ENCODE measurements around the gene TEKTIP1. TPM values are rescaled to one million over a fixed set of nuclear protein-coding genes. Genes with fewer than 3 reads are reported as not detected.
A peak's percentile ranks its signal among the peaks of the same experiment; 100 is the strongest.

The TEKTIP1 gene
- total and polyA plus RNA-seq, 12 donors = 0.09 to 1.3 (median 0.79) TPM; not detected in 1

DNA sequence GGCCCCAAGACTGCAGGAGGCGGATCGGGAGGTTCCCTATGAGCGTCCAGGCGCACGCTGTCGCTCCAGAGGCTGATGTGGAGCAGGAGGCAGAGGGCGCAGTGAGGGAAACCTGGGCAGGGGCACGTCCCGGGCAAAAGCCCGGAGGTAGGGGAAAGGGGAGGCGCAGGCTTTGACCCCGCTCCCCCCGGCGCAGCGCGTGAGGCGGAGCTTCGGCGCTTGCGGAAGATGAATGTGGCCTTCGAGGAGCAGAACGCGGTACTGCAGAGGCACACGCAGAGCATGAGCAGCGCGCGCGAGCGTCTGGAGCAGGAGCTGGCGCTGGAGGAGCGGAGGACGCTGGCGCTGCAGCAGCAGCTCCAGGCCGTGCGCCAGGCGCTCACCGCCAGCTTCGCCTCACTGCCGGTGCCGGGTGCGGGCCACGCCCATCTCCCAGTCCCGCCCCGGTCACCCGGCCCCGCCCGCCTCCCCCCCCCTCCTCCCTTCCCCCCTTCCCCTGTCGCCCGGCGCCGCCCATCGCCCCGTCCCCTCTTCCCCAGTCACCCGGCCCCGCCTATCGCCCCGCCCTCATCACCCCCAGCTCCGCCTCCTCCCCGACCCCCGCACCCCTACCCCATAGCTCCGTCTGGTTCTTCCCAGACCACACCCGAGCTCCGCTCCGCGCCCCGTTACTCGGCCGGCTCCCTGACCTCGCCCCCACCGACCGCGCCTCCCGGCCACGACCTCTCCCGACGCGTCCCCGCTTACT lies 37.9 kb downstream of the TEKTIP1 start:
- Histone ChIP-seq H3K4me3 (peak overlapping the region in 9 of 10 donors; percentile 7 to 53 (median 37)), H3K27me3 (no peaks in the 10 kb centered on the region), H3K36me3 (peaks cover 0 to 13% (median 0%) of the 10 kb centered on the region in 9 donors), H3K4me1 (peaks cover 10 to 38% (median 24%) of the 10 kb centered on the region in 9 donors), H3K27ac (peak overlapping the region in 2 of 10 donors; percentile 21 to 52), H3K9me3 (no peaks in the 10 kb centered on the region)
- ATAC-seq (peak in 5 of 8 donors; percentile 5 to 16 (median 6)), DNase-seq (peak; percentile 40 to 71)
- 20 to 52% methylated on average over 51 to 71 of the region's 78 CpGs for WGBS, 2 donors
- TF ChIP-seq, protein P1, sequence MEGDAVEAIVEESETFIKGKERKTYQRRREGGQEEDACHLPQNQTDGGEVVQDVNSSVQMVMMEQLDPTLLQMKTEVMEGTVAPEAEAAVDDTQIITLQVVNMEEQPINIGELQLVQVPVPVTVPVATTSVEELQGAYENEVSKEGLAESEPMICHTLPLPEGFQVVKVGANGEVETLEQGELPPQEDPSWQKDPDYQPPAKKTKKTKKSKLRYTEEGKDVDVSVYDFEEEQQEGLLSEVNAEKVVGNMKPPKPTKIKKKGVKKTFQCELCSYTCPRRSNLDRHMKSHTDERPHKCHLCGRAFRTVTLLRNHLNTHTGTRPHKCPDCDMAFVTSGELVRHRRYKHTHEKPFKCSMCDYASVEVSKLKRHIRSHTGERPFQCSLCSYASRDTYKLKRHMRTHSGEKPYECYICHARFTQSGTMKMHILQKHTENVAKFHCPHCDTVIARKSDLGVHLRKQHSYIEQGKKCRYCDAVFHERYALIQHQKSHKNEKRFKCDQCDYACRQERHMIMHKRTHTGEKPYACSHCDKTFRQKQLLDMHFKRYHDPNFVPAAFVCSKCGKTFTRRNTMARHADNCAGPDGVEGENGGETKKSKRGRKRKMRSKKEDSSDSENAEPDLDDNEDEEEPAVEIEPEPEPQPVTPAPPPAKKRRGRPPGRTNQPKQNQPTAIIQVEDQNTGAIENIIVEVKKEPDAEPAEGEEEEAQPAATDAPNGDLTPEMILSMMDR (IDR thresholded peaks at IDR 0.05) = no peak
- intact Hi-C loops (cut with DNase I) = loop anchor here in 3 of 10 donors (5.0 to 10.0 kb wide), 2 partner anchors 35 to 48 kb away; partner anchors contain the start of gene CACTIN (in 1 of the 3)

DNA sequence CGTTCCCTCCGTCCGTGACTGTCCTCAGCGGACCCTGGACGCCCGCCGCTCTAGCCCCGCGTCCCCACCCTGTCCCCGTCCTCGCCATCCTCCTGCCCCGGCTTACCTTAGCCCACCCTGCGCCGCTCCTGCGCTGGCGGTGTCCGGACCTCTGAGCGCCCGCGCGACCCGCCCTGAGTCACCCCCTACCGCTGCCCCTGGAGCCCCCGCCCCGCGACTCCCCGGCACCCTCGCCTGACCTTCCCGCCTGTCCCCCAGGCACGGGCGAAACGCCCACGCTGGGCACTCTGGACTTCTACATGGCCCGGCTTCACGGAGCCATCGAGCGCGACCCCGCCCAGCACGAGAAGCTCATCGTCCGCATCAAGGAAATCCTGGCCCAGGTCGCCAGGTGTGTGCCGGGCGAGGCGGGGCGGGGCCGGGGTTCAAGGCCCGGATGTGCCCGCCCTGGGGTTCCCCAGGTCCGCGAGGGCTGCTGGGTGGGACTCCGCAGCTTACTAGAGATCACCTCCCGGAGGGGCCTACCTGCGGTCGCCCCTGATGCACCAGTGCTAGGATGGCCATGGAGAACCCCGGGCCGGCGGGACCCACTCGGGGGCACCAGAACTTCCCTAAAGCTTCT lies 38.9 kb downstream of the TEKTIP1 start:
- 85 to 89% methylated on average over 60 of the region's 60 CpGs for WGBS, 2 donors
- peaks cover 10 to 34% (median 21%) of the 10 kb centered on the region in 9 donors for H3K4me1 ChIP-seq

DNA sequence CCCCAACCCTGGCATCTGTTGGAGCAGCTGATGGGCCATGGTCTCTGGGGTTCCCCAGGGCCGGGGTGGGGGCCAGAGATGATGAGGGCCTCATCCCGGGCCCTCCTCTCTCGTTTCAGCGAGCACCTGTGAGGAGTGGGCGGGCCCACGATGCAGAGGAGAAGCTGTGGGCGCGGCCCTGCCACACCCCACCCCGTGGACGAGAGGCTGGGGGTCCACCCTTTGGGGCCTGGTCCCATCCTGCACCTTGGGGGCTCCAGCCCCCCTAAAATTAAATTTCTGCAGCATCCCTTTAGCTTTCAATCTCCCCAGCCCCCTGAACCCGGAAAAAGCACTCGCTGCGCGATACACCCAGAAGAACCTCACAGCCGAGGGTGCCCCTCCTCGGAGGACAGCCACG lies 39.4 kb downstream of the TEKTIP1 start:
- intact Hi-C loops (cut with DNase I) = loop anchor here in 3 of 10 donors (5.0 to 10.0 kb wide), 2 partner anchors 34 to 46 kb away; partner anchors contain the start of gene CACTIN (in 1 of the 3)
- 87 to 91% methylated on average over 15 to 17 of the region's 17 CpGs for WGBS, 2 donors
- no peak for DNase-seq
- Histone ChIP-seq H3K4me1 (peaks cover 9 to 30% (median 18%) of the 10 kb centered on the region in 9 donors), H3K36me3 (peaks cover 0 to 13% (median 0%) of the 10 kb centered on the region in 9 donors), H3K27ac (no peak overlapping the region), H3K4me3 (no peak overlapping the region), H3K9me3 (no peaks in the 10 kb centered on the region), H3K27me3 (no peaks in the 10 kb centered on the region)
- ATAC-seq = no peak
- TF ChIP-seq, protein P1 (IDR thresholded peaks at IDR 0.05) = no peak

More for the DNA sequence above, 38.9 kb downstream of the TEKTIP1 start:
- Histone ChIP-seq H3K27me3 (no peaks in the 10 kb centered on the region), H3K4me3 (no peak overlapping the region), H3K36me3 (peaks cover 0 to 13% (median 0%) of the 10 kb centered on the region in 9 donors), H3K27ac (no peak overlapping the region), H3K9me3 (no peaks in the 10 kb centered on the region)
- ATAC-seq (no peak), DNase-seq (no peak)
- TF ChIP-seq, protein P1 (IDR thresholded peaks at IDR 0.05) = no peak
- intact Hi-C loops (cut with DNase I) = loop anchor here in 3 of 10 donors (5.0 to 10.0 kb wide), 2 partner anchors 34 to 47 kb away; partner anchors contain the start of gene CACTIN (in 1 of the 3)
